ENCODE data around the gene QRICH2. TPM values are rescaled to one million over a fixed set of nuclear protein-coding genes. Genes with fewer than 3 reads are reported as not detected.

Gene QRICH2
- total RNA-seq, 2 experiments from 2014 or later: 7.2 to 9.4 TPM

DNA sequence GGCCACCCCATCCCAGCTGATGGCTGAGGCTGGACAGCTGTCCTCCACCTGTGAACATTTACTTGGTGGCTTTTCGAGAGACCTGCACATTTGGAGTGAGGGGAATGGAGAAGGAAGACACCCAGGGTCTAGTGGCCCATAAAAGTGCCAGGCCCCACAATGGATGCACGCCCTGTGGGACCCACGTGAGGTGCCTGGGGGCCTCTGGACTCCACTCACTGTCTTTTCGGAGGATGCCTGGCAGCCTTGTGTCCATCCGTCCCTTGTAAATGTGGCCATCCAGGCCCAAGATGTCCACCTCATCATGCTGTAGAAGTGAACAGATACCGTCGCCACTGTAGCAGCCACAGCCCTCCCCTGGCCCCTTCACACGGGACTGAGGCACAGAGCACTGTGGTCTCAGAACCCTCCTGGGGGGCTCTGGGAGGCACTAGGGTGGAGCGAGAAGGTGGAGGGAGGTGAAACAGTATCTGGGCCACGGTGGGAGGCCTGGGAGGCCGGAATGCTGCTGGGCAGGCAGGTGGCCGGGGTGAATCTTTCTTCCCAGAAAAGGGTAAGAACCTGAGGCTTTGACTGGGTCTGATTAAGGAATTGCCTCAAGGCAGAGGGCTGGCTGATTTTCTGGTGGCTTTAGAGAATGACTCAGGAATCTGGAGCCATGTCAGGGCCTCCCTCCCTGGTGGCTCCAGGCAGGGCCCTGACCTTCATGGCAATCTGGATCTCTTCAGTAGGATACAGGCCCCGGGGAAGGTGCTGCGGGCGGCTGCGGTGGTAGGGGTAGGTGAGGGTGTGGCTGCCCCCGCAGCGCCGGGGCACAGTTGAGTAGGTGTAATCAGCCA is 31.4 kb downstream of the QRICH2 start:
- H4K20me1 ChIP-seq (ENCODE audit: insufficient read depth, low read length): no peaks in the 10 kb centered on the region
- no peak for DNase-seq (ENCODE audit: low spot score)
- H2AFZ ChIP-seq (ENCODE audit: low read length): no peak overlapping the region
- intact Hi-C loops (cut with micrococcal nuclease; ENCODE audit: unreplicated experiment): loop anchor here (5.0 kb wide), 1 partner anchor 264 kb away; no protein-coding TSS in a partner anchor
- H3K9me2 ChIP-seq (ENCODE audit: insufficient read depth, low read length): no peaks in the 10 kb centered on the region
- H3K9me3 ChIP-seq (ENCODE audit: low read length): no peaks in the 10 kb centered on the region
- no peak for TF ChIP-seq EZH2phosphoT487 (IDR thresholded peaks at IDR 0.05; ENCODE audit: borderline replicate concordance, low read depth, low read length)
- TF ChIP-seq CTCF (conservative IDR thresholded peaks at IDR 0.05; ENCODE audit: low read length): no peak
- H3K4me2 ChIP-seq (ENCODE audit: low read length): no peak overlapping the region
- H3K4me1 ChIP-seq (ENCODE audit: insufficient read depth, low read length, poor library complexity, severe bottlenecking): peaks cover 36% of the 10 kb centered on the region
- H3K36me3 ChIP-seq (ENCODE audit: insufficient read depth, low read length): no peaks in the 10 kb centered on the region; the same call in 1 of the 2 replicates
- POLR2A ChIA-PET: no interaction called here
- no peak overlapping the region for H3K27ac ChIP-seq (ENCODE audit: low read depth, low read length, poor library complexity, severe bottlenecking)
- CTCF ChIA-PET (ENCODE audit: unreplicated experiment): interaction anchor here (0.8 kb wide), 1 partner anchor 97 kb away, joined by 3 read pairs; no protein-coding TSS in a partner anchor
- H3K4me3 ChIP-seq (ENCODE audit: low read depth, low read length, poor library complexity, severe bottlenecking): no peak overlapping the region
- no peaks in the 10 kb centered on the region for H3K79me2 ChIP-seq (ENCODE audit: insufficient read depth, low read depth, low read length)
- no TSS peak for BruUV-seq (replicated peaks)

DNA sequence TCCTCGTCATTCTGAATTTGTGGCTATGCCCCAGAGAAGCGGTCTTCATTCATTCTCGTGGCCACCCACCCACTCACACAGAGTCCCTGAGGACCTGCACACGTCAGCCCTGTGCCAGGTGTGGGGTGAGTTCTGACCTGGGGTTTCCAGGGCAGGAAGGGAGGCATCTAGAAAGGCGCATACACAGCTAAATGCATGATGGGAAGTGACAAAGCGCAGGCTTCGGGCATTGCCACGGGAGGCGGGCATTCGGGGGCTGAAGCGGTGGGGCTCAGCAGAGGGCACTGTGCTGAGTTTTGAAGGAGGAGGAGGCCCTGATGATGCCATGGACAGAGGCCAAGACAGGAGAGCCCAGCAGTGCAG is 32.0 kb downstream of the QRICH2 start:
- no TSS peak for BruUV-seq (replicated peaks)
- Histone ChIP-seq H3K4me2 (ENCODE audit: low read length) (no peak overlapping the region), H3K9me3 (ENCODE audit: low read length) (no peaks in the 10 kb centered on the region), H3K36me3 (ENCODE audit: insufficient read depth, low read length) (no peaks in the 10 kb centered on the region; the same call in 1 of the 2 replicates), H2AFZ (ENCODE audit: low read length) (no peak overlapping the region), H3K9me2 (ENCODE audit: insufficient read depth, low read length) (no peaks in the 10 kb centered on the region), H4K20me1 (ENCODE audit: insufficient read depth, low read length) (no peaks in the 10 kb centered on the region), H3K4me1 (ENCODE audit: insufficient read depth, low read length, poor library complexity, severe bottlenecking) (peaks cover 43% of the 10 kb centered on the region), H3K27ac (ENCODE audit: low read depth, low read length, poor library complexity, severe bottlenecking) (no peak overlapping the region), H3K79me2 (ENCODE audit: insufficient read depth, low read depth, low read length) (no peaks in the 10 kb centered on the region), H3K4me3 (ENCODE audit: low read depth, low read length, poor library complexity, severe bottlenecking) (no peak overlapping the region)
- intact Hi-C loops (cut with micrococcal nuclease; ENCODE audit: unreplicated experiment): loop anchor here (5.0 kb wide), 1 partner anchor 264 kb away; no protein-coding TSS in a partner anchor
- POLR2A ChIA-PET: interaction anchor here (7.6 kb wide), 1 partner anchor 14 kb away, joined by 72 read pairs; the partner anchor contains the start of gene UBALD2
- no peak for DNase-seq (ENCODE audit: low spot score)
- no peak for TF ChIP-seq EZH2phosphoT487 (IDR thresholded peaks at IDR 0.05; ENCODE audit: borderline replicate concordance, low read depth, low read length)
- TF ChIP-seq CTCF (conservative IDR thresholded peaks at IDR 0.05; ENCODE audit: low read length): peak; percentile 35; the same call in 1 of the 2 replicates
- CTCF ChIA-PET (ENCODE audit: unreplicated experiment): interaction anchor here (0.6 to 0.8 kb wide), 2 partner anchors 94 to 96 kb away, joined by 3 read pairs; no protein-coding TSS in a partner anchor
